AG10803 (cell line): ENCODE results near the gene IRF2.

ENCODE experiments used
- DNase-seq: peaks from one replicate; pipeline ENCODE4 v3.0.0; 2010; ENCODE audit warnings: low read depth
- H3K4me3 ChIP-seq: 2 replicates; pipeline ENCODE4 v1.5.1; 2011; ENCODE audit warnings: mild to moderate bottlenecking, low read length, control low read depth
- CTCF ChIP-seq: conservative IDR thresholded peaks from 2 replicates; pipeline ENCODE4 v1.5.1; 2011; ENCODE audit warnings: mild to moderate bottlenecking, low read length, control low read depth, inconsistent platforms

The IRF2 gene

GRCh38 chr4:184475096-184475461 is 729 bp upstream of the IRF2 start:
- DNase-seq = peak; percentile 62
- no peak for TF ChIP-seq CTCF

GRCh38 chr4:184473499-184474262 is 669 bp downstream of the IRF2 start:
- H3K4me3 ChIP-seq = peak overlapping the region; percentile 97
- peak; percentile 26 for DNase-seq
- no peak for TF ChIP-seq CTCF

More at GRCh38 chr4:184475096-184475461, 729 bp upstream of the IRF2 start:
- peak overlapping the region; percentile 96 for H3K4me3 ChIP-seq

GRCh38 chr4:184472614-184473498 is 1.5 kb downstream of the IRF2 start:
- peak; percentile 62 for DNase-seq
- H3K4me3 ChIP-seq = peak overlapping the region; percentile 97
- TF ChIP-seq CTCF = no peak

GRCh38 chr4:184471881-184472613 is 2.3 kb downstream of the IRF2 start:
- peak; percentile 28 for TF ChIP-seq CTCF
- DNase-seq = peak; percentile 24
- peak overlapping the region; percentile 97 for H3K4me3 ChIP-seq

- TF ChIP-seq CTCF = no peak
- no peak overlapping the region for H3K4me3 ChIP-seq
- no peak for DNase-seq
These were observed 3.6 kb downstream of the IRF2 start for GRCh38 chr4:184470785-184471110.

- DNase-seq = no peak
- no peak overlapping the region for H3K4me3 ChIP-seq
- no peak for TF ChIP-seq CTCF
These were observed 7.7 kb downstream of the IRF2 start for GRCh38 chr4:184466634-184467033.
